Activated T-cell treated with anti-CD3 and anti-CD28 coated beads for 1 hour (primary cell): ENCODE results near the gene PRKCSH.
"Not testable (repeated sequence)": the region's sequence is repeated elsewhere in the genome, so short reads cannot be mapped to it uniquely, and the experiment has no call there.

Source experiments
- DNase-seq: peaks from one replicate; pipeline ENCODE4 v3.0.0-alpha.2; 2020; ENCODE audit warnings: low read depth

PRKCSH gene

GRCh38 chr19:11448923-11449554 is 13.6 kb downstream of the PRKCSH start:
- DNase-seq, result no peak

DNA sequence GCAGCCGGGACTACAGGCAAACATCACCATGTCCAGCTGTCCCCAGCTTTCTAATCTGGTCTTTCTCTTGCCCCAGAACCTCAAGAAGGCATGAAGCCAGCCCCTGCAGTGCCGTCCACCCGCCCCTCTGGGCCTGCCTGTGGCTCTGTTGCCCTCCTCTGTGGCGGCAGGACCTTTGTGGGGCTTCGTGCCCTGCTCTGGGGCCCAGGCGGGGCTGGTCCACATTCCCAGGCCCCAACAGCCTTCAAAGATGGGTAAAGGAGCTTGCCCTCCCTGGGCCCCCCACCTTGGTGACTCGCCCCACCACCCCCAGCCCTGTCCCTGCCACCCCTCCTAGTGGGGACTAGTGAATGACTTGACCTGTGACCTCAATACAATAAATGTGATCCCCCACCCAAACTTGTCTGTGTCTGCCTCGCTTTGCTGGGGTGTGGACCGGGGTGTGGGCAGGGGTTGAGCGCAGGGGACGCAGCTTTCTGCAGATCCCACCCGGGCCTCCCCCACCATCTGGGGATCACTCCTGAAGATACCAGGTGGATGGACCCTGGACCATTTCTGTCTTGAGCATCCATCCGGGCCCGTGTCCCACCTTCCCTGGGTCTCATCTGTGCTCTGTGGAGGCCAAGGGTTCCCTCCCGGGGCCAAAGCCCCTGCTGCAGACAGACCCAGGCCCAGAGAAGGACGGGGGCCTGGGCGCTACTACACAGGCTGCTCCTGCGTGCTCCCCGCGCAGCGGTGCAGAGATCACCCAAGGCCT is 15.3 kb downstream of the PRKCSH start:
- DNase-seq, result no peak

GRCh38 chr19:11451327-11451870 is 16.0 kb downstream of the PRKCSH start:
- no peak for DNase-seq

GRCh38 chr19:11451871-11452619 is 16.6 kb downstream of the PRKCSH start:
- no peak for DNase-seq

DNA sequence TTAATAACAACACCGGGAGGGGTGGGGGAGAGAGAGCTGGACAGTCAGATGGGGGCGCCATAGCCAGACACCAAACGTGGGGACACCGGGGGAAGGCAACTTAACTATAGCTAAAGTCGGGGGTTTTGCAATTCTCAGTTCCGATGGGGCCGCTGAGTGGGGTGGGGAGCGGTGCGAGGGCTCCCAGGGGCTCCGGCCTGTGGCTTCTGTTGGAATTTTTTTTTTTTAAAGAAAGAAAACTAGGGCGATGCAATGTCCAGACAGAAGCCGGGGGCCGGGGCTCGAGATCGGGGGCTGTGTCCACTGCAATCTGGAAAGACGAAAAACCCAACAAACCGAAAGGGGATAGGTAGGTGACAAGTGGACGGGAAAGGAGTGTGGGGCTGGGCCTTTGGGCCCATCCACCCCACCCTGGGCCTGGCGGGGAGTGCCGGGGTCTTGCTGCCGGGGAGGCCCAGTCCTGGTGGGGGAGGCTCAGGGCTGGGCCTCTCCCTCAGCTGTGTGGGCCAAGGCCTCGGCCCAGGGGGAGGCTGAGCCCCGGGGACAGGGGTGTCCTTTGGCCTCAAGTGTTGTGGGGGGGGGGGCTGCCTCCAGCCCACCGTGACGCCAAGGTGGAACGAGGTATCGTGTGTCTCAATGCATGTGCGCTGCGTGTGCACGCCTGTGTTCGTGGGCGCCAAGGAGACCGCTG is 17.3 kb downstream of the PRKCSH start:
- DNase-seq, result no peak

DNA sequence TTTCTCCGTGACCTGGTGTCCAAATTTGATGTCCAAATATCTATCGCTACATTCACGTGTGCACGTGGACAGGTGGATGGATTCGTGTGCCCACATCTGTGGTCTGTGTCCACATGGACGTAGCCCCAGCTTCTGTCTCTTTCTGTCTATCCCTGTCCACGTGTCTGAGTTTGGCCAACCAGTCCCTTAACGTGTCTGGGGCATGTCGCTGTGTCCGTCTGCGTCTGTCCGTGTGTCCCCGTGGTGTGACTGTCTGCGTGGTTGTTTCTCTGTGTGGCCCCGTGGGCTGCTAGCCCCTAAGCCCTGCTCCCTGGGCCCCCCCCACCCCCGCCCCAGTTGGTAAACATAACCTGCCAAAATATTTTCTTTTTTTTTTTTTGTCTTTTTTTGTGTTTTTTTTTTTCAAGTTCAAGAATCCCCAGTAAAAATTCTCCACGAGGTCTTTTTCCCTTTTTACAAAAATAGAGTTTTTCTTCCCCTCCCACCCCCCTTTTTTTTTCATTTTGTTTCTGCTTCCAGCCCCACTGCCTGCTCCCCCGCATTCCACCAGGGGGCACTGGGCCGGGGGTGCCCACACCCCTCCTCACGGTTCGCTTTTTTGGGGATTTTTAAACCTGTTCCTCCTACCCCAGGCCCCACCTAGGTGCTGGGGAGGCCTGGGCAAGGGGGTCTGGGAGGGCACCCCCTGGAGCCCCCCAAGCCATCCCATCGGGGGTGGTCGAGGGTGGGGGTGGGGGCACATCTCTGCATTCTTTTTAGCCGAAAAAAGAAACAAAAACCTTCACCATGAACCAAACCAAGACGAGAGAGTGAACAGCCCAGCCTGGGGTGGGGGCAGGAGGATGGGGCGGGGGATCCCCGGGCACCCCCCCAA is 18.3 kb downstream of the PRKCSH start:
- no peak for DNase-seq

DNA sequence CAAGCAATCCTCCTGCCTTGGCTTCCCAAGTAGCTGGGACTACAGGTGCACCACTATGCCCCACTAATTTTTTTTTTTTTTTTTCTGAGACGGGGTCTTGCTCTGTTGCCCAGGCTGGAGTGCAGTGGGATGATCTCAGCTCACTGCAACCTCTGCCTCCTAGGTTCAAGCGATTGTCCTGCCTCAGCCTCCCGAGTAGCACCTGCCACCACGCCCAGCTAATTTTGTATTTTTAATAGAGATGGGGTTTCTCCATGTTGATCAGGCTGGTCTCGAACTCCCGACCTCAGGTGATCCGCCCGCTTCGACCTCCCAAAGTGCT is 19.8 kb downstream of the PRKCSH start:
- not testable (repeated sequence) for DNase-seq

DNA sequence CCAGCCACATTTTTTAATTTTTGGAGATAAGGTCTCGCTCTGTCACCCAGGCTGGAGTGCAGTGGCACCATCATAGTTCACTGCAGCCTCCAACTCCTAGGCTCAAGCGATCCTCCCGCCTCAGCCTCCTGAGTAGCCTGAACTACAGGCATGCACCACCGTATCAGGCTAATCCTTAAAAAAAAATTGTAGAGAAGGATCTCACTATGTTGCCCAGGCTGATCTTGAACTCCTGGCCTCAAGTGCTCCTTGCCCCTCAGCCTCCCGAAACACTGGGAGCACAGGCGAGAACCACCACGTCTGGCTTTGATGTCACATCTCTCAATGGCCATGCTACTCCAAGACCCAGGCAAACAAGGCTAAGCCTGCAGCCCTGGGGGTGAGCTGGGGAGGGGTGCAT is 21.2 kb downstream of the PRKCSH start:
- DNase-seq, result no peak

DNA sequence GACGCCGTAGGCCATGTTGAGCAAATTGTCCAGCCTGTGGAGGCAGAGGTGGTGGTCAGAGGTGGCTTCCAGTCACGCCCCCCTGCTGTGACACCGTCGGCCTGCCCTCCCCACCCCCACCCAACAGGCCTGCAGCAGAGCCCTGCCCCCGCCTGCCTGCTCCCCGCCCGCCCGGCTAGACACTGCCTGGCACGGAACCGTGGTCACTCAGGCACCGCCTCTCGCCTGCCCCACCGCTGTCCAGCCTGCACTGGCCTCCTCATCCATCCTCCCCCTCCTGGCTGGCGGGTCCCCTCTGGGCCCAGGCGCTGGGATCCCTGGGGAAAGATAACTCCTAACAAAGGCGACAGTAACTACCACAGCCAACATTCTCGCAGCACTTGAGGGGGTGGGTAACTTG is 21.7 kb downstream of the PRKCSH start:
- no peak for DNase-seq

- DNase-seq, result no peak
Observed at GRCh38 chr19:11457831-11458230, 22.4 kb downstream of the PRKCSH start.

DNA sequence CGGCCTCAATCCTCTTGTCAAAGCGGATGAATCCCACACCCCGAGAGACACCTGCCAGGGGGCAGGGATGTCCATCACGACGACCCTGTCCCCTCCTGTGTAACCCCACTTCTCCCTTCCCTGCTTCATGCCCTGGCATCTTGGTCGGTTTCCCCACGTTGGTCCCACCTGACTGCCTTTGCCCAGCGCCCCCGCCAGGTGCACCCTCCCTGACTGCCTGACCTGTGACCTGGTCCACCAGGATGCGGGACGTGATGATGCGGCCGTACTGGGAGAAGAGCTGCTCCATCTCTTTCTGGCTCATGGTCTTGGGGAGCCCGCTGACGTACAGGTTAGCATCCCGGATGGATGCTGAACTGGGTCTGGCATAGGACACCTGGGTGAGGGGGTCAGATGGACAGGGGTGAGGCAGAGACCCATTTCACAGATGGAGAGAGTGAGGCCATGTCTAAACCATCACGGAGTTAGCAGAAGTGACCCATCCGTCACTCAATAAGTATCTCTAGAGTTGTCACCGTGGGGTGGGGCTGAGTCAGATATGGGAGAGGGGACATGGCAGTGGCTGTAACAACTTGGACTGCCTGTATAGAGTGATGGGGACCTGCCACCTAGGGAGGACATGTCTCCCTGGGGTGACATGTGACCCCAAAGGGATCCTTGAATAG is 22.9 kb downstream of the PRKCSH start:
- DNase-seq, result no peak

GRCh38 chr19:11458912-11459311 is 23.5 kb downstream of the PRKCSH start:
- not testable (repeated sequence) for DNase-seq

- no peak for DNase-seq
Observed at GRCh38 chr19:11460207-11460606, 24.8 kb downstream of the PRKCSH start.

DNA sequence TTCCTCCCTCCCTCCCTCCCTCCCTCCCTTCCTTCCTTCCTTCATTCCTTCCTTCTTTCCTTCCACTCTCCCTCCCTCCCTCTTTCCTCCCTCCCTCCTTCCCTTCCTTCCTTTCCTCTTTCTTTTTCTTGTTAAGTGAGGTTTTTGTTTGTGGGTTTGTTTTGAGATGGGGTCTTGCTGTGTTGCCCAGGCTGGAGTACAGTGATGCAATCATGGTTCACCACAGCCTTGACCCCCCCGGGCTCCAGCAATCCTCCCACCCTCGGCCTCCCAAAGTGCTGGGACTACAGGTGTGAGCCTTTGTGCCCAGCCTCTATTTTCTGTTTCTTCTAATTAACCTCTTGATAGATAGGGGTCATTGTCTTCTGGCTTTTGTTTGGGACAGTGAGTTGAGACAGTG is 26.0 kb downstream of the PRKCSH start:
- DNase-seq, result no peak

DNA sequence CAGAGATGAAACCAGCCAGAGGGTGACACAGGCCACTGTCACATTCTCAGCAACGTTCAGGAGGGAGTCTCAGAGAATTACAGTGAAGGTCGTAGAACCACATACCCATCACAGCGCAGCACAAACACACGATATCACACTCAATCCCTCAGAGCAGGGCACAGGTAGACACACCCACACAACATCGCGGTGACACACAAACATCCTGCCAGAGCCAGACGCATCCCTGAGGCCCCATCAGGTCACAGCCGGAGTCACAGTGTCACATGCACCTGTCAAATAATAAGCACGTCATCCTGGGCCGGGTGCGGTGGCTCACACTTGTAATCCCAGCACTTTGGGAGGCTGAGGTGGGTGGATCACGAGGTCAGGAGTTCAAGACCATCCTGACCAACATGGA is 28.0 kb downstream of the PRKCSH start:
- no peak for DNase-seq

GRCh38 chr19:11464333-11465265 is 29.2 kb downstream of the PRKCSH start:
- no peak for DNase-seq

DNA sequence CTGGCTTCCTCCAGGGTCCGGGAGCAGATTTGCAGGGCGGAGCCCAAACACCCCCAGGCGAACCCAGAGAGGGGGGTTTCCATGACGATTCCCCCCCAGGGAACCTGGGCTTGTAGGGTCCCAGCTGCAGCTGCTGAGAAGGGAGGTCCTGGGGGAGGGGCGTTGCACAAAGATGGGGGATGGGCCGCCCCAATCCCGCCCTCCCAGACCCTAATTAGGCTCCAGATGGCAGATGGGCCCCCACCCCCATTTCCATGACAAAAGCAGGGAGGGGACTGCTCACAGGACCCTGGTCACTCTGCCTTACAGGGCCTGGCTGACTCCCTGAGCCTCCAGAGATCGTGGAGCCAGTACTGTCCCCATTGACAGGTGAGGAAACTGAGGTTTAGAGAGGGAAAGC is 30.2 kb downstream of the PRKCSH start:
- no peak for DNase-seq

- not testable (repeated sequence) for DNase-seq
Observed at GRCh38 chr19:11468266-11468845, 32.9 kb downstream of the PRKCSH start.

DNA sequence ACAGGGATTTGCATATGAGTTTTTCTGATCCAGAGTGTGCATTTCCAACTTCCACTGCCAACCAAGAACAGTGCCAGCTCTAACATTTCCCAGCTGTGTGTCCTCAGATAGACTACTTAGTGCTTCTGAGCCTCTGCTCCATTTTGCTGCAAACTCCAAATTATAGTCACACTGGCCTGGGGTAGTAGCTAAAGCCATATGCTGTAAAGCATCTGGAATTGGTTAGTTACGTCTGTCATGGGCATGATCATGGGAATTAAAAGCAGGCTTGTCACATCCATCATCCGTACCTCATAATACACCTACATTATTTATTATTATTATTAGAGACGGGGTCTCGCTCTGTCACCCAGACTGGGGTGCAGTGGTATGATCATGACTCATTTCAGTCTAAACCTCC is 38.3 kb downstream of the PRKCSH start:
- no peak for DNase-seq
